Heart left ventricle (tissue), 16 donors: Measurements from ENCODE around the gene C22orf15. TPM values are rescaled to one million over a fixed set of nuclear protein-coding genes. Genes with fewer than 3 reads are reported as not detected.

ENCODE experiments used
- ATAC-seq, 4 donors: fragments of 200-7000 bp; cut with Tn5 transposase; one replicate each; pipeline ENCODE4 v1.9.1; 2020 to 2022; ENCODE audit warnings: moderate library complexity in 4 of 4, mild to moderate bottlenecking in 3 of 4, moderate number of reproducible peaks in 1 of 4
- DNase-seq, 5 donors: peaks; one replicate each; pipeline ENCODE4 v3.0.0-alpha.2; 2020
- H3K27ac ChIP-seq, 12 donors: fragments of 200-600 bp; sonication (generic) in 4 of 12; one replicate each; pipeline versions ENCODE4 v1.5.0 to v1.8.0; 2016 to 2022; ENCODE audit warnings: mild to moderate bottlenecking in 2 of 12
- H3K27me3 ChIP-seq, 9 donors: fragments of 200-600 bp; sonication (generic) in 2 of 9; one replicate each; pipeline versions ENCODE4 v1.5.1 to v1.8.0; 2016 to 2022; ENCODE audit warnings: mild to moderate bottlenecking in 3 of 9
- H3K36me3 ChIP-seq, 9 donors: fragments of 200-600 bp; sonication (generic) in 2 of 9; one replicate each; pipeline versions ENCODE4 v1.5.0 to v1.8.0; 2018 to 2022; ENCODE audit warnings: mild to moderate bottlenecking in 2 of 9
- H3K4me1 ChIP-seq, 12 donors: fragments of 200-600 bp; sonication (generic) in 4 of 12; one replicate each; pipeline versions ENCODE4 v1.5.0 to v1.8.0; 2016 to 2022; ENCODE audit warnings: mild to moderate bottlenecking in 3 of 12
- H3K4me3 ChIP-seq, 12 donors: fragments of 200-600 bp; sonication (generic) in 4 of 12; one replicate each; pipeline versions ENCODE4 v1.5.0 to v1.8.0; 2017 to 2022; ENCODE audit warnings: mild to moderate bottlenecking in 9 of 12, moderate library complexity in 4 of 12
- H3K9me3 ChIP-seq, 12 donors: fragments of 200-600 bp; sonication (generic) in 4 of 12; one replicate each; pipeline versions ENCODE4 v1.5.0 to v1.8.0; 2016 to 2022; ENCODE audit warnings: mild to moderate bottlenecking in 1 of 12
- CTCF ChIP-seq, 12 donors: fragments of 200-600 bp; sonication (generic) in 4 of 12; IDR thresholded peaks; one replicate each; pipeline versions ENCODE4 v1.5.0 to v1.8.0; 2018 to 2022; ENCODE audit warnings: antibody characterized with exemption in 12 of 12, mild to moderate bottlenecking in 5 of 12
- POLR2A ChIP-seq, 2 donors: fragments of 450-650 bp; IDR thresholded peaks; one replicate each; pipeline ENCODE4 v1.6.1; 2017; ENCODE audit warnings: antibody characterized with exemption in 2 of 2, mild to moderate bottlenecking in 2 of 2, moderate library complexity in 2 of 2
- WGBS, 4 donors: extraction: QIAGEN DNeasy Blood & Tissue Kit in 2 of 4; methylation state at CpG; one replicate each; pipeline versions ENCODE4 v1.1.5 to v1.1.7; 2013 to 2018; 5-methylcytosine and 5-hydroxymethylcytosine counted together
- intact Hi-C, 10 donors: fragments of 100-400 bp; cut with DNase I; formaldehyde crosslinking; loops; one replicate each; pipeline versions ENCODE4 v1.11.1 to v1.14.2; 2022
- polyA plus RNA-seq, 2 donors: library from polyadenylated mRNA; stranded (reverse); fragments of 200-250 nt; gene quantifications; one replicate each; pipeline ENCODE4 v1.2.3, GENCODE V29; 2013
- total RNA-seq, 9 donors: library from RNA; depleted of rRNA in 2 of 9; stranded (reverse); fragments of >200 nt in 2 of 9; fragmentation: NEBNext Ultra II Directional in 3 of 9; extraction: Animal tissue kit (Norgen Biotek cat#: 25700) in 3 of 9; gene quantifications; one replicate each; pipeline versions ENCODE4 v1.1.0 to v1.2.4, GENCODE V29; 2016 to 2023
- donor health status: ischemic (EF 13 %, LVEDD 7.1; RV severe dilation, severe dysfunction).
- donor health status: healthy with polysubstance abuse.
- donor health status: DM: no; HTN: yes; CAD: no.
- donor health status: DM: no; HTN: no; CAD: no.
- donor health status: ischemic (EF 25% LVEDD 6.9; RV normal size, moderate dysfunction).
- donor health status: ischemic (EF 25% LVEDD 5.7; RV mildly dilated, moderate dysfunction).
- donor health status: healthy.
- donor health status: DM: yes; HTN: yes; CAD: no.
- donor health status: ischemic (EF 35%, LVEDD 5.7; RV mildly dilated, moderate dysfunction).
- donor health status: nonischemic (EF 11% LVEDD 7.7; RV severe dilation, severe dysfunction).
- donor health status: DM: yes; HTN: yes; CAD: no.
- donor health status: PGD.
- donor health status: ischemic (EF 29% LVEDD 5.4; RV normal size, mild dysfunction).
- donor health status: nonischemic (EF 23%, LVEDD 6.1; RV moderate dilation, normal function).

C22orf15 gene
- total and polyA plus RNA-seq, 11 donors: not detected

- no peaks in the 10 kb centered on the region for H3K27me3 ChIP-seq
- peaks cover 0 to 20% (median 10%) of the 10 kb centered on the region in 12 donors for H3K4me1 ChIP-seq
- H3K9me3 ChIP-seq: no peaks in the 10 kb centered on the region
- no peak overlapping the region for H3K27ac ChIP-seq
- TF ChIP-seq CTCF (IDR thresholded peaks at IDR 0.05): no peak
- TF ChIP-seq POLR2A (IDR thresholded peaks at IDR 0.05): no peak
- intact Hi-C loops: no loop called here
- DNase-seq (no peak), ATAC-seq (no peak)
- 74 to 97% (median 94%) methylated on average over 4 to 16 of the region's 16 CpGs for WGBS, 4 donors
- H3K4me3 ChIP-seq: no peak overlapping the region
- H3K36me3 ChIP-seq: peaks cover 0 to 7% (median 0%) of the 10 kb centered on the region in 9 donors
Measured at GRCh38 chr22:23782252-23782651, 19.5 kb downstream of the C22orf15 start.

DNA sequence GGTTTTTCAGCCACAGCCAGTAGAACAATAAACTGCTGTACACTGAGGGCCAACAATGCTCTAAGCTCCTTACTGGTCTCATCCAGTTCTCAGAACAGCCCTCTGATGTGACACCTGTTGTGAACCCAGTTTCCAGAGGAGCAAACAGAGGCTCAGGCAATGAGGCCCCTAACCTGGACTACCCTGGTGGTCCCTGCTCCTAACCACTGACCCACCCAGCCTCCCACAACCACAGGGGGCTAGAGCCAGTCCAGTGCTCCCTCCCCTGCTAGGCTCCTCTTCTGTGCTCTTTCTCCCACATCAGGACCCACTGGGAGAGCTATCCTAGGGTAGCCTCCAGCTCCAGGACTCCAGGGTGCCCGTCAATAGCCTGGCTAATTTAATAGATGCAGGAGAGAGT, 19.9 kb downstream of the C22orf15 start:
- Histone ChIP-seq H3K27me3 (no peaks in the 10 kb centered on the region), H3K36me3 (peaks cover 0 to 7% (median 0%) of the 10 kb centered on the region in 9 donors), H3K9me3 (no peaks in the 10 kb centered on the region), H3K4me1 (peaks cover 0 to 20% (median 11%) of the 10 kb centered on the region in 12 donors), H3K27ac (no peak overlapping the region), H3K4me3 (no peak overlapping the region)
- no peak for ATAC-seq
- no peak for DNase-seq
- 96 to 100% (median 99%) methylated on average over 1 of the region's 1 CpG for WGBS, 4 donors
- TF ChIP-seq CTCF (IDR thresholded peaks at IDR 0.05) (no peak), POLR2A (IDR thresholded peaks at IDR 0.05) (no peak)
- intact Hi-C loops: no loop called here

GRCh38 chr22:23783265-23784150, 20.7 kb downstream of the C22orf15 start:
- Histone ChIP-seq H3K4me3 (no peak overlapping the region), H3K27me3 (no peaks in the 10 kb centered on the region), H3K27ac (no peak overlapping the region), H3K9me3 (no peaks in the 10 kb centered on the region), H3K4me1 (peaks cover 4 to 25% (median 18%) of the 10 kb centered on the region in 12 donors), H3K36me3 (peaks cover 0 to 7% (median 0%) of the 10 kb centered on the region in 9 donors)
- no peak for TF ChIP-seq CTCF (IDR thresholded peaks at IDR 0.05)
- TF ChIP-seq POLR2A (IDR thresholded peaks at IDR 0.05): no peak
- WGBS, 4 donors: 79 to 87% (median 86%) methylated on average over 12 to 15 of the region's 15 CpGs
- no peak for ATAC-seq
- intact Hi-C loops: no loop called here
- no peak for DNase-seq

GRCh38 chr22:23784215-23784732, 21.5 kb downstream of the C22orf15 start:
- ATAC-seq (no peak), DNase-seq (no peak)
- no peaks in the 10 kb centered on the region for H3K27me3 ChIP-seq
- H3K27ac ChIP-seq: no peak overlapping the region
- H3K9me3 ChIP-seq: no peaks in the 10 kb centered on the region
- 86 to 90% (median 87%) methylated on average over 8 of the region's 8 CpGs for WGBS, 4 donors
- peaks cover 0 to 7% (median 0%) of the 10 kb centered on the region in 9 donors for H3K36me3 ChIP-seq
- H3K4me3 ChIP-seq: no peak overlapping the region
- intact Hi-C loops: no loop called here
- peaks cover 4 to 32% (median 26%) of the 10 kb centered on the region in 12 donors for H3K4me1 ChIP-seq
- no peak for TF ChIP-seq CTCF (IDR thresholded peaks at IDR 0.05)
- no peak for TF ChIP-seq POLR2A (IDR thresholded peaks at IDR 0.05)
